Progenitor cell of endocrine pancreas (in vitro differentiated cells): ENCODE results near the gene ADAMTSL3. TPM values are rescaled to one million over a fixed set of nuclear protein-coding genes. Genes with fewer than 3 reads are reported as not detected.

Source experiments
- DNase-seq: peaks from one replicate; pipeline ENCODE4 v3.0.0; 2021; ENCODE audit warnings: low spot score; ENCODE audit not compliant: unreplicated experiment
- H3K27ac Mint-ChIP-seq: 2 replicates; pipeline ENCODE4 v1.8.0; 2021; ENCODE audit warnings: mild to moderate bottlenecking, moderate library complexity, mixed read lengths
- H3K27me3 Mint-ChIP-seq: 2 replicates; pipeline ENCODE4 v1.8.0; 2021; ENCODE audit warnings: mixed read lengths
- H3K36me3 Mint-ChIP-seq: 2 replicates; pipeline ENCODE4 v1.8.0; 2022; ENCODE audit warnings: mixed read lengths; ENCODE audit not compliant: insufficient read depth
- H3K4me1 Mint-ChIP-seq: 2 replicates; pipeline ENCODE4 v1.8.0; 2021; ENCODE audit warnings: low read depth, mixed read lengths
- H3K4me3 Mint-ChIP-seq: 2 replicates; pipeline ENCODE4 v1.8.0; 2021; ENCODE audit warnings: low read depth, mild to moderate bottlenecking, moderate library complexity, mixed read lengths
- H3K9me3 Mint-ChIP-seq: 2 replicates; pipeline ENCODE4 v1.8.0; 2021; ENCODE audit warnings: low read depth, mixed read lengths
- total RNA-seq: library from RNA; stranded (reverse); gene quantifications from 2 replicates; pipeline ENCODE4 v1.2.1, GENCODE V29; 2021
- TF ChIP-seq, protein P1 (sequence below): fragments of 200-600 bp; sonication (generic); IDR thresholded peaks from one replicate; pipeline ENCODE4 v1.5.0; 2021; ENCODE audit warnings: antibody characterized with exemption, mild to moderate bottlenecking; ENCODE audit not compliant: unreplicated experiment

The ADAMTSL3 gene
- total RNA-seq, 1 donor from 2014 or later, result 0.24 TPM

DNA sequence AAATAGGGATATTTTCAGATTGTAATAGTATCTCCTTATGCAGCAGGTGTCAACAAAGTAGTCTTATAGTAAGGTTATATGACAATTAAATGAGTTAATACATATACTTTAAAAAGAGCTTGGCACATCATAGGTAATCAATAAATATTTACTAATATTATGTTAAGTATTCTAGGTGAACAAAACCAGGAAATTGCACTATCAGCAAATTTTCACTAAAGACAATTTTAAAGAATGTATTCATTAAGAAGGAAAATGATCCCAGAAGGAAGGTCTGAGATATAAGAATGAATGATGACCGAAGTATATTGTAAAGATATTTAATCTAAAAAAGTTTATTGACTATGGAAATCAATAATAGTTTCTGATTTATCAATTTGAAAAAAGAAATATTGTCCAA is 281.9 kb downstream of the ADAMTSL3 start:
- Mint-ChIP-seq H3K4me3 (no peak overlapping the region), H3K36me3 (no peaks in the 10 kb centered on the region), H3K9me3 (peaks cover 14% of the 10 kb centered on the region), H3K27me3 (no peaks in the 10 kb centered on the region), H3K27ac (no peak overlapping the region), H3K4me1 (peaks cover 2% of the 10 kb centered on the region)
- TF ChIP-seq, protein P1, sequence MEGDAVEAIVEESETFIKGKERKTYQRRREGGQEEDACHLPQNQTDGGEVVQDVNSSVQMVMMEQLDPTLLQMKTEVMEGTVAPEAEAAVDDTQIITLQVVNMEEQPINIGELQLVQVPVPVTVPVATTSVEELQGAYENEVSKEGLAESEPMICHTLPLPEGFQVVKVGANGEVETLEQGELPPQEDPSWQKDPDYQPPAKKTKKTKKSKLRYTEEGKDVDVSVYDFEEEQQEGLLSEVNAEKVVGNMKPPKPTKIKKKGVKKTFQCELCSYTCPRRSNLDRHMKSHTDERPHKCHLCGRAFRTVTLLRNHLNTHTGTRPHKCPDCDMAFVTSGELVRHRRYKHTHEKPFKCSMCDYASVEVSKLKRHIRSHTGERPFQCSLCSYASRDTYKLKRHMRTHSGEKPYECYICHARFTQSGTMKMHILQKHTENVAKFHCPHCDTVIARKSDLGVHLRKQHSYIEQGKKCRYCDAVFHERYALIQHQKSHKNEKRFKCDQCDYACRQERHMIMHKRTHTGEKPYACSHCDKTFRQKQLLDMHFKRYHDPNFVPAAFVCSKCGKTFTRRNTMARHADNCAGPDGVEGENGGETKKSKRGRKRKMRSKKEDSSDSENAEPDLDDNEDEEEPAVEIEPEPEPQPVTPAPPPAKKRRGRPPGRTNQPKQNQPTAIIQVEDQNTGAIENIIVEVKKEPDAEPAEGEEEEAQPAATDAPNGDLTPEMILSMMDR, result no peak
- no peak for DNase-seq

DNA sequence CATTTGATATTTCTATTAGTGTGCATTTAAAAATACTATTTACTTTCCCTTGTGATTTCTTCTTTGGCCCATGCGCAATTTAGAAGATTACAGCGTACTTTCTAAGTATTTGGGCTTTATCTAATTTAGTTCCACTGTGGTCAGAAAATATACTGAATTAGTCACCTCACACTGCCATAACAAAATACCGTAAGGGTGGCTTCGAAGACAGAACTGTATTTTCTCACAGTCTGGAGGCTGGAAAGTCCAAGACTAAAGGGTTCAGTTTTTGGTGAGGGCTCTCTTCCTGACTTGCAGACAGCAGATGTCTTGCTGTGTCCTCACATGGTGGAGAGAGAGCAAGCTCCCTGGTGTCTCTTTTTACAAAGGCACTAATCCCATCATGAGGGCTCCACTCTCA is 286.2 kb downstream of the ADAMTSL3 start:
- no peak overlapping the region for H3K4me3 Mint-ChIP-seq
- no peak overlapping the region for H3K27ac Mint-ChIP-seq
- DNase-seq, result no peak
- no peaks in the 10 kb centered on the region for H3K36me3 Mint-ChIP-seq
- TF ChIP-seq, protein P1, result no peak
- peaks cover 3% of the 10 kb centered on the region for H3K9me3 Mint-ChIP-seq
- H3K4me1 Mint-ChIP-seq, result no peaks in the 10 kb centered on the region
- H3K27me3 Mint-ChIP-seq, result no peaks in the 10 kb centered on the region

DNA sequence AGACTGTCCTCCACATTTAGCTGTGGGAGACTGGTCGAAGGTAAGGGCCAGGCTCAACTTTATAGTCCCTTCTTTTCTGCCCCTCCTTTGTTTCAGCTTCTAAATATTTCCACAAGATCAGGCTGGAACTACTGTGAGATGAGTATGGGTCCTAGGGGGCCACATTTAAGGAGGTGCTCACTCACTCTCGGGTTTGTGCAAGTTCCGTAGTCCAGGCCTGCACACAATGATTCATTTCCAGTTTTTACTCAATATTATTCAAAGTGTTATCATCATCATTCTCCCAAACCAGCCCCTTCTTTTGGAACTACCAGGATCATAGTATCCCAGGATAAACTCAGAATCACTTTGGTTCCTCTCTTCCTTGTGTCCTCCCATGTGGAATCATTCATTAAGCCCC is 289.1 kb downstream of the ADAMTSL3 start:
- H3K36me3 Mint-ChIP-seq, result no peaks in the 10 kb centered on the region
- no peak overlapping the region for H3K27ac Mint-ChIP-seq
- TF ChIP-seq, protein P1, result no peak
- DNase-seq, result no peak
- no peak overlapping the region for H3K4me3 Mint-ChIP-seq
- no peaks in the 10 kb centered on the region for H3K9me3 Mint-ChIP-seq
- no peaks in the 10 kb centered on the region for H3K4me1 Mint-ChIP-seq
- peaks cover 4% of the 10 kb centered on the region for H3K27me3 Mint-ChIP-seq

DNA sequence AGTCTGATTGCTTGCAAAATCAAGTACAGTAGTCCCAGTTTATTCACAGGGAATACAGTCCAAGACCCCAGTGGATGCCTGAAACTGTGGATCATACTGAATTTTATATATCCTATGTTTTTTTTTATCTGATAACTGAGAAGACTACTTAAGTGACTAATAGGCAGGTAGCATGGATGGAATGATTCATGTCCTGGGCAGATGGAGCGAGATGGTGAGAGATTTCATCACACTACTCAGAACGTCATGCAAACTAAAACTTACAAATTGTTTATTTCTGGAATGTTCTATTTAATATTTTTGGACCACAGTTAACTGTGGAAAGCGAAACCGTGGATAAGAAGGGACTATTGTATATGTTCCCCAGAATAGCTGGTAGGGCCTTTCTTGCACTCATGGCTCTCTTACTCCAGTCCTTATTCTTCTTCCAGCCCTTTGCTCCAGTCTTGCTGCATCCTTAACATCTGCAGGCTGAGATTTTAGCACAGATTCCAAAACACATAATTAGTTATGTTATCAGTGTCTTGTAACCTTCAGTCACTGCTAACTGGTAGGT is 290.0 kb downstream of the ADAMTSL3 start:
- TF ChIP-seq, protein P1, result no peak
- Mint-ChIP-seq H3K4me1 (no peaks in the 10 kb centered on the region), H3K27me3 (peaks cover 4% of the 10 kb centered on the region), H3K36me3 (no peaks in the 10 kb centered on the region), H3K4me3 (no peak overlapping the region), H3K9me3 (no peaks in the 10 kb centered on the region), H3K27ac (no peak overlapping the region)
- no peak for DNase-seq

GRCh38 chr15:83947156-83947555 is 293.2 kb downstream of the ADAMTSL3 start:
- H3K4me3 Mint-ChIP-seq, result no peak overlapping the region
- no peak for DNase-seq
- H3K36me3 Mint-ChIP-seq, result no peaks in the 10 kb centered on the region
- TF ChIP-seq, protein P1, result no peak
- peaks cover 4% of the 10 kb centered on the region for H3K27me3 Mint-ChIP-seq
- peaks cover 24% of the 10 kb centered on the region for H3K9me3 Mint-ChIP-seq
- no peaks in the 10 kb centered on the region for H3K4me1 Mint-ChIP-seq
- H3K27ac Mint-ChIP-seq, result no peak overlapping the region
